Stomach (tissue), 4 donors: ENCODE results near the gene MYO10.

Source experiments
- EP300 ChIP-seq: sonication (generic); formaldehyde crosslinking; IDR thresholded peaks from one replicate; pipeline ENCODE4 v1.6.1; 2017; ENCODE audit warnings: antibody characterized with exemption
- POLR2AphosphoS5 ChIP-seq, 3 donors: sonication (generic); formaldehyde crosslinking; IDR thresholded peaks; one replicate each; pipeline ENCODE4 v1.6.1; 2016; ENCODE audit warnings: antibody characterized with exemption in 3 of 3
- TF ChIP-seq, protein P1 (sequence below), 7 experiments: fragments of 450-650 bp in 4 of 7; fragments of 200-600 bp in 3 of 7; sonication (generic) in 3 of 7; IDR thresholded peaks; one replicate each; pipeline ENCODE4 v1.5.1; 2016 to 2019; ENCODE audit warnings: antibody characterized with exemption in 7 of 7, control low read depth in 2 of 7, mild to moderate bottlenecking in 1 of 7

DNA sequence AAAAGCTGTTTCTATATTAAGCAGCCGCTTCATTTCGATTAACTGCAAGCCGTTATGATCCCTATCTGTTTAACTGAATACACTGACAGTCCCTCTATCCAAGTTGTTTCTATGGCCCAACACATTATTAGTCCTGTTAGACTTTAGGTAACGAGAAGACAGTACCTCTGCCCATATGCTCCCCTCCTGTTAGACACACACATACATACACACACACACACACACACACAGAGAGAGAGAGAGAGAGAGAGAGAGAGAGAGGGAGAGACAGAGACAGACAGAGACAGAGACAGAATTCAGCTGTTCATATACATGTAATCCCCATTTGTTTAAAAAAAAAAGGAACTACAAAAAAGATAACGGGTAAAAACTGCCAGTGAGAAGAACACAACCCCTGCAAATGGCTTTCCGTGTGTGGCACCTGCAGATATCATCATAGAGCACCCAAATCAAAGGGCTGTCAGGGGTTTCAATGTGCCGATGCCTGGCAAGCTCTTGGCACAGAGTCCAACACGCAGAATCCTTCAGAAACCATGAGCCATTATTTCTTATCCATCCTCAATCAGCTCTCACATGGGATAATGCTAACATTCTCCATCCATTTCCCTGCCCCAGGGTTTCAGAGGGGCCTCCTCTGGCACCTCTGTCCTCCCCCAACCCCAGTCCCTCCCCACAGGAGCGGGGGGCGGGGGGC is 144.0 kb downstream of the MYO10 start:
- TF ChIP-seq, protein P1, sequence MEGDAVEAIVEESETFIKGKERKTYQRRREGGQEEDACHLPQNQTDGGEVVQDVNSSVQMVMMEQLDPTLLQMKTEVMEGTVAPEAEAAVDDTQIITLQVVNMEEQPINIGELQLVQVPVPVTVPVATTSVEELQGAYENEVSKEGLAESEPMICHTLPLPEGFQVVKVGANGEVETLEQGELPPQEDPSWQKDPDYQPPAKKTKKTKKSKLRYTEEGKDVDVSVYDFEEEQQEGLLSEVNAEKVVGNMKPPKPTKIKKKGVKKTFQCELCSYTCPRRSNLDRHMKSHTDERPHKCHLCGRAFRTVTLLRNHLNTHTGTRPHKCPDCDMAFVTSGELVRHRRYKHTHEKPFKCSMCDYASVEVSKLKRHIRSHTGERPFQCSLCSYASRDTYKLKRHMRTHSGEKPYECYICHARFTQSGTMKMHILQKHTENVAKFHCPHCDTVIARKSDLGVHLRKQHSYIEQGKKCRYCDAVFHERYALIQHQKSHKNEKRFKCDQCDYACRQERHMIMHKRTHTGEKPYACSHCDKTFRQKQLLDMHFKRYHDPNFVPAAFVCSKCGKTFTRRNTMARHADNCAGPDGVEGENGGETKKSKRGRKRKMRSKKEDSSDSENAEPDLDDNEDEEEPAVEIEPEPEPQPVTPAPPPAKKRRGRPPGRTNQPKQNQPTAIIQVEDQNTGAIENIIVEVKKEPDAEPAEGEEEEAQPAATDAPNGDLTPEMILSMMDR (IDR thresholded peaks at IDR 0.05), result no peak
- no peak for TF ChIP-seq EP300
- TF ChIP-seq POLR2AphosphoS5 (IDR thresholded peaks at IDR 0.05), result no peak
